Measurements from ENCODE around the gene ADGRA1.

GRCh38 chr10:133041101-133041500, 46.6 kb upstream of the ADGRA1 start:
- TF ChIP-seq POLR2A (IDR thresholded peaks at IDR 0.05; ENCODE audit: low read depth, low read length) (no peak), POLR2AphosphoS5 (IDR thresholded peaks at IDR 0.05; ENCODE audit: low read depth, low read length) (no peak)
